Large intestine (tissue), 3 donors: ENCODE data around the gene KCNQ1OT1. TPM values are rescaled to one million over a fixed set of nuclear protein-coding genes. Genes with fewer than 3 reads are reported as not detected.

Experiments
- DNase-seq, 2 donors: peaks; one replicate each; pipeline versions ENCODE4 v3.0.0 to v3.0.0-alpha.2; 2013
- H3K27ac ChIP-seq: one replicate; pipeline ENCODE4 v1.5.1; 2013; ENCODE audit warnings: low read length
- H3K27me3 ChIP-seq: 2 replicates; pipeline ENCODE4 v1.6.1; 2013; ENCODE audit warnings: low read length; ENCODE audit not compliant: control insufficient read depth, insufficient read depth
- H3K36me3 ChIP-seq: 2 replicates; pipeline ENCODE4 v1.6.1; 2013; ENCODE audit warnings: low read length; ENCODE audit not compliant: control insufficient read depth, insufficient read depth
- H3K4me1 ChIP-seq: one replicate; pipeline ENCODE4 v1.6.1; 2013; ENCODE audit warnings: low read length; ENCODE audit not compliant: control insufficient read depth, insufficient read depth
- H3K4me3 ChIP-seq: one replicate; pipeline ENCODE4 v1.5.1; 2013; ENCODE audit warnings: low read length
- H3K9me3 ChIP-seq: one replicate; pipeline ENCODE4 v1.6.1; 2013; ENCODE audit warnings: mild to moderate bottlenecking, low read depth, low read length, moderate library complexity; ENCODE audit not compliant: control insufficient read depth
- WGBS: methylation state at CpG from one replicate; pipeline ENCODE4 v1.1.5; 2013; ENCODE audit warnings: low lambda C conversion rate; ENCODE audit not compliant: insufficient coverage; 5-methylcytosine and 5-hydroxymethylcytosine counted together
- polyA plus RNA-seq: library from polyadenylated mRNA; unstranded; fragments of 120-200 nt; gene quantifications from one replicate; pipeline ENCODE4 v1.2.1, GENCODE V29; 2013

Gene KCNQ1OT1
- polyA plus RNA-seq, 1 donor = 2.8 TPM

DNA sequence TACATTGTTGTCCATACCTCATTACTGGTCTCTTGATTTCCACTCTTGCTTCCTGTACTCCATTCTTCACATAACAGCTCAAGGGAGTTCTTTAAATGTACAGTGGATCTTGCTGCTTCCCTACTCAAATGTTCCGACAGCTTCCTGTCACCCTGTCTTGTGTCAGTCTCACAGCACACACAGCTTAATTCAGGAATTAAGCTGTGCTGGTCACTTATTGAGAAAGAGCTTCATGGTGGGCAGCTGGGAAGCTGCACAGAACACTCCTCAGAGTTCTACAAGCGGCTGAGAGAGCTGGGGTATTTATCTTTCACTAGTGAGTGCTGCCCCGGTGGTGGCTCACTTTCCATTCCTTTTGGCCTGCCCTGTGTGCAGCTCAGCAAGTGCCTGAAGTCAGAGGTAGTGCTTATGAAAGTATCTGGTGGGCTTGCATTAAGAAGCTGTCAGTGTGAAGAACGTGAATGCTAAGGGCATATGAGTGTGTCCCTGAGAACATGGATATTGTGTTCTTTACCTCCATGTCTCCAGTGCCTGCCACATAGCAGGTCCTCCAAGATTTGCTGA, 48.7 kb downstream of the KCNQ1OT1 start:
- H3K4me3 ChIP-seq = no peak overlapping the region
- no peak for DNase-seq
- peaks cover 77% of the 10 kb centered on the region for H3K9me3 ChIP-seq
- H3K27ac ChIP-seq = no peak overlapping the region
- no peaks in the 10 kb centered on the region for H3K36me3 ChIP-seq
- WGBS = no CpG with 5 or more reads among the region's 4 CpGs
- H3K4me1 ChIP-seq = no peaks in the 10 kb centered on the region
- no peaks in the 10 kb centered on the region for H3K27me3 ChIP-seq

- no peaks in the 10 kb centered on the region for H3K36me3 ChIP-seq
- 100% methylated on average over 2 of the region's 2 CpGs for WGBS
- H3K27me3 ChIP-seq = no peaks in the 10 kb centered on the region
- no peak overlapping the region for H3K27ac ChIP-seq
- H3K4me1 ChIP-seq = no peaks in the 10 kb centered on the region
- no peak for DNase-seq
- peaks cover 80% of the 10 kb centered on the region for H3K9me3 ChIP-seq
- no peak overlapping the region for H3K4me3 ChIP-seq
These were observed 49.4 kb downstream of the KCNQ1OT1 start for GRCh38 chr11:2650343-2650867.

GRCh38 chr11:2649848-2650247, 49.9 kb downstream of the KCNQ1OT1 start:
- no peaks in the 10 kb centered on the region for H3K36me3 ChIP-seq
- no peak overlapping the region for H3K27ac ChIP-seq
- 100% methylated on average over 2 of the region's 2 CpGs for WGBS
- no peak for DNase-seq
- peaks cover 81% of the 10 kb centered on the region for H3K9me3 ChIP-seq
- no peaks in the 10 kb centered on the region for H3K27me3 ChIP-seq
- no peak overlapping the region for H3K4me3 ChIP-seq
- no peaks in the 10 kb centered on the region for H3K4me1 ChIP-seq

- no peaks in the 10 kb centered on the region for H3K36me3 ChIP-seq
- H3K9me3 ChIP-seq = peaks cover 82% of the 10 kb centered on the region
- no peak overlapping the region for H3K27ac ChIP-seq
- no peaks in the 10 kb centered on the region for H3K27me3 ChIP-seq
- no peak overlapping the region for H3K4me3 ChIP-seq
- DNase-seq = no peak
- H3K4me1 ChIP-seq = no peaks in the 10 kb centered on the region
These were observed 50.4 kb downstream of the KCNQ1OT1 start for GRCh38 chr11:2649400-2649799.

DNA sequence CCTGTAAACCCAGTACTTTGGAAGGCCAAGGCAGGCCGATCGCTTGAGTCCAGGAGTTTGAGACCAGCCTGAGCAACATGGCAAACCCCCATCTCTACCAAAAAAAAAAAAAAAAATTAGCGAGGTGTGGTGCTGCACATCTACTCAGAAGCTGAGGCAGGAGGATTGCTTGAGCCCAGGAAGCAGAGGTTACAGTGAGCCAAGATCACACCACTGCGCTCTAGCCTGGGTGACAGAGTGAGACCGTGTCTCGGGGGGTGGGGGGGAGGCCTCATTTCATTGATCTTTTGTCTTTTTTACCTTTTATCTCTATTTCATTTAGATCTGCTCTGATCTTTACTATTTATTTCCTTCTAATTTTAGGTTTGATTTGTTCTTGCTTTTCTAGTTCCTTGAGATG, 51.8 kb downstream of the KCNQ1OT1 start:
- no peak for DNase-seq
- Histone ChIP-seq H3K27ac (no peak overlapping the region), H3K4me1 (no peaks in the 10 kb centered on the region), H3K4me3 (no peak overlapping the region), H3K36me3 (no peaks in the 10 kb centered on the region), H3K27me3 (no peaks in the 10 kb centered on the region), H3K9me3 (peaks cover 78% of the 10 kb centered on the region)
- WGBS = no CpG with 5 or more reads among the region's 6 CpGs

DNA sequence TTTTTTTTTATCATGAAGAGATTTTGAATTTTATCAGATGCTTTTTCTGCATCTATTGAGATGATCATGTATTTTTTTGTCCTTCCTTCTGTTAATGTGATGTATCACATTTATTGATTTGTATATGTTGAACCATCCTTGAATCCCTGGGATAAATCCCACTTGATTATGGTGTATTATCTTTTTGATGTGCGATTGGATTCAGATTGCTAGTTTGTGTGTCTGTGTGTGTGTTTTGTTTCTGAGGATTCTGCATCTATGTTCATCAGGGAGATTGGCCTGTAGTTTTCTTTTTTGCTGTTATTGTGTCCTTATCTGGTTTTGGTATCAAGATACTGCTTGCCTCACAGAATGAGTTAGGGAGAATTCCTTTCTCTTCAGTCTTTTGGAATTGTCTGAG, 52.6 kb downstream of the KCNQ1OT1 start:
- Histone ChIP-seq H3K4me3 (no peak overlapping the region), H3K36me3 (no peaks in the 10 kb centered on the region)
- WGBS = no CpG with 5 or more reads among the region's 1 CpG

GRCh38 chr11:2645779-2646118, 54.0 kb downstream of the KCNQ1OT1 start:
- H3K4me1 ChIP-seq = no peaks in the 10 kb centered on the region
- no peaks in the 10 kb centered on the region for H3K27me3 ChIP-seq
- no peak for DNase-seq
- no peak overlapping the region for H3K27ac ChIP-seq
- no peaks in the 10 kb centered on the region for H3K36me3 ChIP-seq
- H3K4me3 ChIP-seq = no peak overlapping the region
- WGBS = no CpG with 5 or more reads among the region's 1 CpG
- peaks cover 79% of the 10 kb centered on the region for H3K9me3 ChIP-seq

More for the DNA sequence above, 52.6 kb downstream of the KCNQ1OT1 start:
- H3K4me1 ChIP-seq = no peaks in the 10 kb centered on the region
- H3K27ac ChIP-seq = no peak overlapping the region
- H3K9me3 ChIP-seq = peaks cover 80% of the 10 kb centered on the region
- no peaks in the 10 kb centered on the region for H3K27me3 ChIP-seq
- no peak for DNase-seq

GRCh38 chr11:2644844-2645778, 54.7 kb downstream of the KCNQ1OT1 start:
- no peak for DNase-seq
- Histone ChIP-seq H3K27me3 (no peaks in the 10 kb centered on the region), H3K4me1 (no peaks in the 10 kb centered on the region), H3K27ac (no peak overlapping the region), H3K36me3 (no peaks in the 10 kb centered on the region), H3K4me3 (no peak overlapping the region), H3K9me3 (peaks cover 78% of the 10 kb centered on the region)
- WGBS = no CpG with 5 or more reads among the region's 4 CpGs

- Histone ChIP-seq H3K9me3 (peaks cover 69% of the 10 kb centered on the region), H3K27me3 (no peaks in the 10 kb centered on the region), H3K4me3 (no peak overlapping the region), H3K4me1 (no peaks in the 10 kb centered on the region), H3K36me3 (no peaks in the 10 kb centered on the region), H3K27ac (no peak overlapping the region)
- DNase-seq = no peak
- 88% methylated on average over 1 of the region's 3 CpGs for WGBS
These were observed 56.0 kb downstream of the KCNQ1OT1 start for GRCh38 chr11:2643746-2644145.

DNA sequence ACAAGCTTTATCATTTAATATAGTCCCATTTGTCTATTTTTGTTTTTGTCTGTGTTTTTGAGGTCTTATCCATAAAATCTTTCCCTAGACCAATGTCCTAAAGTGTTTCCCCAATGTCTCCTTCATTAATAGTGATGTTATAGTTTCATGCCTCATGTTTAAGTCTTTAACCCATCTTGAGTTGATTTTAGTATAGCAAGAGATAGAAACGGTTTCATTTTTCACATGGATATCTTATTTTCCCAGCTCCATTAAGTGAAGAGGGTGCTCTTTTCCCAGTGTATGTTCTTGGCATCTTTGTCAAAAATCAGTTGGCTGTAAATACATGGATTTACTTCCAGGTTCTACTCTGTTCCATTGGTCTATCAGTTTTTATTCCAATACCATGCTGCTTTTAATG, 58.2 kb downstream of the KCNQ1OT1 start:
- 86% methylated on average over 1 of the region's 1 CpG for WGBS

More for the DNA sequence above, 58.2 kb downstream of the KCNQ1OT1 start:
- Histone ChIP-seq H3K27ac (no peak overlapping the region), H3K36me3 (no peaks in the 10 kb centered on the region), H3K27me3 (no peaks in the 10 kb centered on the region), H3K4me3 (no peak overlapping the region), H3K4me1 (no peaks in the 10 kb centered on the region), H3K9me3 (peaks cover 63% of the 10 kb centered on the region)
- no peak for DNase-seq
